GM18526 (cell line): ENCODE results near the gene FSTL5.

Source experiments
- POLR2A ChIP-seq: IDR thresholded peaks from 3 replicates; pipeline ENCODE4 v1.6.1; 2011; ENCODE audit not compliant: insufficient read length; ENCODE audit errors: extremely low read depth

FSTL5 gene

GRCh38 chr4:162163892-162164759 lies at the start of gene FSTL5:
TSS of gene FSTL5 (minus strand) at chr4:162164000. CDS start at chr4:162111396, 52,604 bp downstream.
- no peak for TF ChIP-seq POLR2A

- no peak for TF ChIP-seq POLR2A
These were observed 45.9 kb upstream of the FSTL5 start for GRCh38 chr4:162209706-162210105.

- no peak for TF ChIP-seq POLR2A
These were observed 37.9 kb upstream of the FSTL5 start for GRCh38 chr4:162201673-162202072.

GRCh38 chr4:162170509-162170908 lies 6.7 kb upstream of the FSTL5 start:
- no peak for TF ChIP-seq POLR2A

GRCh38 chr4:162164906-162165510 lies 1.2 kb upstream of the FSTL5 start:
- no peak for TF ChIP-seq POLR2A

- no peak for TF ChIP-seq POLR2A
These were observed 1.1 kb downstream of the FSTL5 start for GRCh38 chr4:162162672-162163071.

GRCh38 chr4:162157241-162157640 lies 6.6 kb downstream of the FSTL5 start:
- no peak for TF ChIP-seq POLR2A

GRCh38 chr4:162154862-162155540 lies 8.8 kb downstream of the FSTL5 start:
- TF ChIP-seq POLR2A: no peak

GRCh38 chr4:162151850-162152249 lies 11.9 kb downstream of the FSTL5 start:
- TF ChIP-seq POLR2A: no peak

- no peak for TF ChIP-seq POLR2A
These were observed 12.4 kb downstream of the FSTL5 start for GRCh38 chr4:162151386-162151785.

- no peak for TF ChIP-seq POLR2A
These were observed 14.2 kb downstream of the FSTL5 start for GRCh38 chr4:162149644-162150043.

- no peak for TF ChIP-seq POLR2A
These were observed 23.6 kb downstream of the FSTL5 start for GRCh38 chr4:162140051-162140683.

- no peak for TF ChIP-seq POLR2A
These were observed 24.4 kb downstream of the FSTL5 start for GRCh38 chr4:162139412-162139811.

GRCh38 chr4:162131256-162131655 lies 32.5 kb downstream of the FSTL5 start:
- TF ChIP-seq POLR2A: no peak

- no peak for TF ChIP-seq POLR2A
These were observed 37.1 kb downstream of the FSTL5 start for GRCh38 chr4:162126729-162127128.
